Gastrocnemius medialis (tissue), 4 donors: ENCODE results near the gene HOXB5. TPM values are rescaled to one million over a fixed set of nuclear protein-coding genes. Genes with fewer than 3 reads are reported as not detected.

Experiments
- ATAC-seq, 2 donors: fragments of 150-250 bp; one replicate each; pipeline ENCODE4 v1.9.1; 2016
- DNase-seq, 2 donors: peaks; one replicate each; pipeline ENCODE4 v3.0.0-alpha.2; 2019
- H3K27ac ChIP-seq, 4 donors: fragments of 200-600 bp; sonication (generic); 1 replicate in 1 of 4; 2 replicates in 3 of 4; pipeline ENCODE4 v1.5.1; 2016 to 2018; ENCODE audit warnings: mild to moderate bottlenecking in 2 of 4, moderate library complexity in 1 of 4
- H3K27me3 ChIP-seq, 3 donors: fragments of 200-600 bp; sonication (generic) in 2 of 3; 1 replicate in 1 of 3; 2 replicates in 2 of 3; pipeline versions ENCODE4 v1.5.1 to v1.6.0; 2016 to 2019; ENCODE audit warnings: mild to moderate bottlenecking in 1 of 3, moderate library complexity in 1 of 3
- H3K36me3 ChIP-seq, 2 donors: fragments of 200-600 bp; sonication (generic) in 1 of 2; one replicate each; pipeline ENCODE4 v1.5.1; 2017 to 2018
- H3K4me1 ChIP-seq, 2 donors: fragments of 200-600 bp; sonication (generic) in 1 of 2; one replicate each; pipeline ENCODE4 v1.5.1; 2016 to 2017; ENCODE audit warnings: mild to moderate bottlenecking in 2 of 2
- H3K4me3 ChIP-seq, 4 donors: fragments of 200-600 bp; sonication (generic) in 3 of 4; 1 replicate in 1 of 4; 2 replicates in 3 of 4; pipeline ENCODE4 v1.5.1; 2016 to 2019; ENCODE audit warnings: mild to moderate bottlenecking in 2 of 4
- H3K9me3 ChIP-seq, 3 donors: fragments of 200-600 bp; sonication (generic) in 2 of 3; 1 replicate in 1 of 3; 2 replicates in 2 of 3; pipeline ENCODE4 v1.5.1; 2016 to 2019
- CTCF ChIP-seq, 5 experiments: fragments of 450-650 bp in 3 of 5; fragments of 200-600 bp in 2 of 5; sonication (generic) in 2 of 5; IDR thresholded peaks in 4 of 5; conservative IDR thresholded peaks in 1 of 5; 1 replicate in 4 of 5; 2 replicates in 1 of 5; pipeline ENCODE4 v1.5.1; 2016 to 2019; ENCODE audit warnings: antibody characterized with exemption in 5 of 5, mild to moderate bottlenecking in 3 of 5, moderate library complexity in 3 of 5
- POLR2A ChIP-seq, 2 donors: fragments of 450-650 bp; IDR thresholded peaks; one replicate each; pipeline ENCODE4 v1.6.1; 2017; ENCODE audit warnings: antibody characterized with exemption in 2 of 2, mild to moderate bottlenecking in 2 of 2, moderate library complexity in 2 of 2
- in situ Hi-C, 4 donors: fragments of 200-750 bp; cut with MboI; loops; one replicate each; pipeline versions ENCODE4 v1.15.0 to v1.8.0; 2017; ENCODE audit warnings: low sequenced_read_pairs in 4 of 4
- intact Hi-C: fragments of 100-400 bp; cut with DNase I; formaldehyde crosslinking; loops from one replicate; pipeline ENCODE4 v1.15.1; 2023; ENCODE audit warnings: low total_unique reads
- total RNA-seq, 4 donors: library from RNA; depleted of rRNA; stranded (reverse); fragments of >200 nt; gene quantifications; one replicate each; pipeline versions ENCODE4 v1.1.0 to v1.2.3, GENCODE V29; 2016

HOXB5 gene
- total RNA-seq, result not detected

GRCh38 chr17:48593126-48593829 lies at the start of gene HOXB5:
Gene HOXB5, minus strand, starts transcription at chr17:48593779. Its CDS starts 97 bp downstream, at chr17:48593682.
- in situ Hi-C loops, result loop anchor here in 3 of 4 donors (10.0 kb wide), 2 partner anchors 248 to 258 kb away; no protein-coding TSS in a partner anchor
- Histone ChIP-seq H3K9me3 (no peaks in the 10 kb centered on the region), H3K4me3 (peak within 1 kb of the TSS; percentile 44 to 50 (median 49)), H3K36me3 (no peaks in the 10 kb centered on the region), H3K4me1 (peaks cover 3 to 25% of the 10 kb centered on the region in 2 donors), H3K27ac (peak within 1 kb of the TSS in 2 of 4 donors; percentile 2 to 47), H3K27me3 (peaks cover 60 to 87% (median 72%) of the 10 kb centered on the region in 3 donors)
- DNase-seq (no peak), ATAC-seq (no peak)
- TF ChIP-seq CTCF (IDR thresholded peaks at IDR 0.05 in 4 of 5, conservative IDR thresholded peaks at IDR 0.05 in 1 of 5) (no peak), POLR2A (IDR thresholded peaks at IDR 0.05) (no peak)
- intact Hi-C loops, result loop anchor here (5.0 kb wide), 1 partner anchor 241 kb away; no protein-coding TSS in a partner anchor

GRCh38 chr17:48642843-48643696 lies 49.5 kb upstream of the HOXB5 start:
- in situ Hi-C loops, result loop anchor here in 1 of 4 donors (25.0 kb wide), 1 partner anchor 94 kb away; the partner anchor contains the start of gene HOXB13
- Histone ChIP-seq H3K9me3 (no peaks in the 10 kb centered on the region), H3K36me3 (no peaks in the 10 kb centered on the region), H3K4me1 (no peaks in the 10 kb centered on the region), H3K27ac (no peak overlapping the region), H3K27me3 (peaks cover 74 to 98% (median 98%) of the 10 kb centered on the region in 3 donors), H3K4me3 (no peak overlapping the region)
- ATAC-seq, result no peak
- intact Hi-C loops, result no loop called here
- TF ChIP-seq POLR2A (IDR thresholded peaks at IDR 0.05), result no peak
- DNase-seq, result no peak

- TF ChIP-seq POLR2A (IDR thresholded peaks at IDR 0.05) (no peak), CTCF (IDR thresholded peaks at IDR 0.05 in 4 of 5, conservative IDR thresholded peaks at IDR 0.05 in 1 of 5) (no peak)
- Histone ChIP-seq H3K36me3 (no peaks in the 10 kb centered on the region), H3K4me1 (no peaks in the 10 kb centered on the region), H3K27ac (no peak overlapping the region), H3K4me3 (no peak overlapping the region), H3K9me3 (no peaks in the 10 kb centered on the region), H3K27me3 (peaks cover 82 to 98% (median 98%) of the 10 kb centered on the region in 3 donors)
- ATAC-seq, result no peak
- DNase-seq, result no peak
- intact Hi-C loops (no loop called here), in situ Hi-C loops (loop anchor here in 1 of 4 donors (25.0 kb wide), 1 partner anchor 95 kb away; the partner anchor contains the start of gene HOXB13)
These were observed 48.7 kb upstream of the HOXB5 start for GRCh38 chr17:48642059-48642842.

GRCh38 chr17:48641541-48642058 lies 48.0 kb upstream of the HOXB5 start:
- in situ Hi-C loops (loop anchor here in 1 of 4 donors (25.0 kb wide), 1 partner anchor 96 kb away; the partner anchor contains the start of gene HOXB13), intact Hi-C loops (no loop called here)
- H3K4me1 ChIP-seq, result no peaks in the 10 kb centered on the region
- no peak for ATAC-seq
- H3K27ac ChIP-seq, result no peak overlapping the region
- H3K4me3 ChIP-seq, result no peak overlapping the region
- DNase-seq, result no peak
- no peak for TF ChIP-seq POLR2A (IDR thresholded peaks at IDR 0.05)
- no peak for TF ChIP-seq CTCF (IDR thresholded peaks at IDR 0.05 in 4 of 5, conservative IDR thresholded peaks at IDR 0.05 in 1 of 5)
- H3K36me3 ChIP-seq, result no peaks in the 10 kb centered on the region
- no peaks in the 10 kb centered on the region for H3K9me3 ChIP-seq
- H3K27me3 ChIP-seq, result peaks cover 86 to 100% (median 99%) of the 10 kb centered on the region in 3 donors
